ENCODE measurements around the gene CHCHD6. TPM values are rescaled to one million over a fixed set of nuclear protein-coding genes. Genes with fewer than 3 reads are reported as not detected.

The CHCHD6 gene
- total RNA-seq, 1 experiment from 2014 or later: 40.9 TPM

- Histone ChIP-seq H3K27me3 (no peaks in the 10 kb centered on the region), H3K4me3 (no peak overlapping the region), H3K36me3 (peaks cover 2% of the 10 kb centered on the region), H3K9me3 (peaks cover 5% of the 10 kb centered on the region)
- DNase-seq: no peak
Observed at GRCh38 chr3:126916546-126916945, 212.5 kb downstream of the CHCHD6 start.

- Histone ChIP-seq H3K9me3 (peaks cover 5% of the 10 kb centered on the region), H3K4me3 (no peak overlapping the region), H3K27me3 (no peaks in the 10 kb centered on the region), H3K36me3 (peaks cover 2% of the 10 kb centered on the region)
- no peak for DNase-seq
Observed at GRCh38 chr3:126917232-126917804, 213.3 kb downstream of the CHCHD6 start.

GRCh38 chr3:126918355-126918821 is 214.3 kb downstream of the CHCHD6 start:
- H3K27me3 ChIP-seq: no peaks in the 10 kb centered on the region
- DNase-seq: no peak
- H3K9me3 ChIP-seq: peaks cover 5% of the 10 kb centered on the region
- no peak overlapping the region for H3K4me3 ChIP-seq
- H3K36me3 ChIP-seq: peaks cover 2% of the 10 kb centered on the region

- H3K27me3 ChIP-seq: no peaks in the 10 kb centered on the region
- no peak overlapping the region for H3K4me3 ChIP-seq
Observed at GRCh38 chr3:126921085-126921824, 217.2 kb downstream of the CHCHD6 start.

GRCh38 chr3:126922466-126922865 is 218.4 kb downstream of the CHCHD6 start:
- peaks cover 5% of the 10 kb centered on the region for H3K9me3 ChIP-seq
- H3K36me3 ChIP-seq: peaks cover 2% of the 10 kb centered on the region; the same call in 1 of the 2 replicates
- H3K27me3 ChIP-seq: no peaks in the 10 kb centered on the region
- no peak for DNase-seq
- no peak overlapping the region for H3K4me3 ChIP-seq

More at GRCh38 chr3:126921085-126921824, 217.2 kb downstream of the CHCHD6 start:
- Histone ChIP-seq H3K9me3 (peaks cover 5% of the 10 kb centered on the region), H3K36me3 (peaks cover 2% of the 10 kb centered on the region)
- DNase-seq: no peak

- DNase-seq: no peak
- no peaks in the 10 kb centered on the region for H3K27me3 ChIP-seq
- H3K36me3 ChIP-seq: peaks cover 2% of the 10 kb centered on the region; the same call in 1 of the 2 replicates
- peaks cover 5% of the 10 kb centered on the region for H3K9me3 ChIP-seq
- H3K4me3 ChIP-seq: no peak overlapping the region
Observed at GRCh38 chr3:126923423-126923822, 219.4 kb downstream of the CHCHD6 start.

GRCh38 chr3:126923895-126924294 is 219.9 kb downstream of the CHCHD6 start:
- no peak for DNase-seq
- H3K4me3 ChIP-seq: no peak overlapping the region
- H3K27me3 ChIP-seq: no peaks in the 10 kb centered on the region
- peaks cover 5% of the 10 kb centered on the region for H3K9me3 ChIP-seq
- no peaks in the 10 kb centered on the region; the same call in 1 of the 2 replicates for H3K36me3 ChIP-seq

- Histone ChIP-seq H3K36me3 (no peaks in the 10 kb centered on the region), H3K9me3 (peaks cover 5% of the 10 kb centered on the region), H3K4me3 (no peak overlapping the region), H3K27me3 (no peaks in the 10 kb centered on the region)
- DNase-seq: no peak
Observed at GRCh38 chr3:126924458-126924857, 220.4 kb downstream of the CHCHD6 start.

- no peak for DNase-seq
- no peaks in the 10 kb centered on the region for H3K27me3 ChIP-seq
- no peak overlapping the region for H3K4me3 ChIP-seq
- H3K9me3 ChIP-seq: no peaks in the 10 kb centered on the region
- H3K36me3 ChIP-seq: no peaks in the 10 kb centered on the region
Observed at GRCh38 chr3:126925411-126926171, 221.6 kb downstream of the CHCHD6 start.

GRCh38 chr3:126926684-126927400 is 222.8 kb downstream of the CHCHD6 start:
- DNase-seq: peak; percentile 96

GRCh38 chr3:126927401-126927750 is 223.3 kb downstream of the CHCHD6 start:
- H3K4me3 ChIP-seq: no peak overlapping the region
- peak; percentile 57 for DNase-seq
- no peaks in the 10 kb centered on the region for H3K9me3 ChIP-seq
- H3K27me3 ChIP-seq: no peaks in the 10 kb centered on the region
- no peaks in the 10 kb centered on the region for H3K36me3 ChIP-seq

More at GRCh38 chr3:126926684-126927400, 222.8 kb downstream of the CHCHD6 start:
- H3K9me3 ChIP-seq: no peaks in the 10 kb centered on the region
- H3K4me3 ChIP-seq: no peak overlapping the region
- H3K36me3 ChIP-seq: no peaks in the 10 kb centered on the region
- no peaks in the 10 kb centered on the region for H3K27me3 ChIP-seq

GRCh38 chr3:126927846-126928245 is 223.8 kb downstream of the CHCHD6 start:
- Histone ChIP-seq H3K36me3 (no peaks in the 10 kb centered on the region), H3K27me3 (no peaks in the 10 kb centered on the region), H3K9me3 (no peaks in the 10 kb centered on the region), H3K4me3 (no peak overlapping the region)
- no peak for DNase-seq

GRCh38 chr3:126928921-126929474 is 225.0 kb downstream of the CHCHD6 start:
- no peak for DNase-seq
- Histone ChIP-seq H3K4me3 (no peak overlapping the region), H3K27me3 (no peaks in the 10 kb centered on the region), H3K9me3 (no peaks in the 10 kb centered on the region), H3K36me3 (no peaks in the 10 kb centered on the region)

- no peaks in the 10 kb centered on the region for H3K27me3 ChIP-seq
- no peaks in the 10 kb centered on the region for H3K36me3 ChIP-seq
- no peaks in the 10 kb centered on the region for H3K9me3 ChIP-seq
- no peak overlapping the region for H3K4me3 ChIP-seq
- DNase-seq: no peak
Observed at GRCh38 chr3:126930936-126931600, 227.0 kb downstream of the CHCHD6 start.

- no peaks in the 10 kb centered on the region for H3K27me3 ChIP-seq
- H3K9me3 ChIP-seq: no peaks in the 10 kb centered on the region
- H3K36me3 ChIP-seq: no peaks in the 10 kb centered on the region
- H3K4me3 ChIP-seq: no peak overlapping the region
- DNase-seq: peak; percentile 27
Observed at GRCh38 chr3:126931806-126932187, 227.8 kb downstream of the CHCHD6 start.
